PFSK-1 (cell line): Measurements from ENCODE around the gene CARMIL1.

Experiments used
- FOXP2 ChIP-seq: optimal IDR thresholded peaks from 2 replicates; pipeline ENCODE3; 2011; ENCODE audit warnings: borderline replicate concordance, control low read depth, inconsistent platforms; ENCODE audit not compliant: insufficient read depth; ENCODE audit errors: extremely low read length, extremely low read depth
- POLR2AphosphoS5 ChIP-seq: IDR thresholded peaks from 2 replicates; pipeline ENCODE4 v1.6.1; 2012; ENCODE audit warnings: low read depth, mild to moderate bottlenecking, control low read depth, low read length, moderate library complexity
- SIN3A ChIP-seq: IDR thresholded peaks from 2 replicates; pipeline ENCODE4 v1.6.1; 2012; ENCODE audit warnings: mild to moderate bottlenecking, low read length, moderate library complexity, borderline replicate concordance; ENCODE audit not compliant: insufficient read depth
- TAF1 ChIP-seq: IDR thresholded peaks from 2 replicates; pipeline ENCODE4 v1.6.1; 2012; ENCODE audit warnings: low read length, control low read depth, borderline replicate concordance; ENCODE audit not compliant: insufficient read depth
- TF ChIP-seq, protein P1 (sequence below), 2 experiments: IDR thresholded peaks; 2 replicates each; pipeline versions ENCODE4 v1.6.1 to v1.8.0; 2011 to 2012; ENCODE audit warnings: low read depth in 2 of 2, low read length in 2 of 2, control low read depth in 1 of 2, inconsistent platforms in 1 of 2, mild to moderate bottlenecking in 1 of 2, moderate library complexity in 1 of 2; ENCODE audit not compliant: insufficient read depth in 1 of 2

Gene CARMIL1

GRCh38 chr6:25508051-25508450, 228.9 kb downstream of the CARMIL1 start:
- no peak for TF ChIP-seq TAF1
- TF ChIP-seq POLR2AphosphoS5 = no peak
- no peak for TF ChIP-seq SIN3A
- TF ChIP-seq, protein P1, sequence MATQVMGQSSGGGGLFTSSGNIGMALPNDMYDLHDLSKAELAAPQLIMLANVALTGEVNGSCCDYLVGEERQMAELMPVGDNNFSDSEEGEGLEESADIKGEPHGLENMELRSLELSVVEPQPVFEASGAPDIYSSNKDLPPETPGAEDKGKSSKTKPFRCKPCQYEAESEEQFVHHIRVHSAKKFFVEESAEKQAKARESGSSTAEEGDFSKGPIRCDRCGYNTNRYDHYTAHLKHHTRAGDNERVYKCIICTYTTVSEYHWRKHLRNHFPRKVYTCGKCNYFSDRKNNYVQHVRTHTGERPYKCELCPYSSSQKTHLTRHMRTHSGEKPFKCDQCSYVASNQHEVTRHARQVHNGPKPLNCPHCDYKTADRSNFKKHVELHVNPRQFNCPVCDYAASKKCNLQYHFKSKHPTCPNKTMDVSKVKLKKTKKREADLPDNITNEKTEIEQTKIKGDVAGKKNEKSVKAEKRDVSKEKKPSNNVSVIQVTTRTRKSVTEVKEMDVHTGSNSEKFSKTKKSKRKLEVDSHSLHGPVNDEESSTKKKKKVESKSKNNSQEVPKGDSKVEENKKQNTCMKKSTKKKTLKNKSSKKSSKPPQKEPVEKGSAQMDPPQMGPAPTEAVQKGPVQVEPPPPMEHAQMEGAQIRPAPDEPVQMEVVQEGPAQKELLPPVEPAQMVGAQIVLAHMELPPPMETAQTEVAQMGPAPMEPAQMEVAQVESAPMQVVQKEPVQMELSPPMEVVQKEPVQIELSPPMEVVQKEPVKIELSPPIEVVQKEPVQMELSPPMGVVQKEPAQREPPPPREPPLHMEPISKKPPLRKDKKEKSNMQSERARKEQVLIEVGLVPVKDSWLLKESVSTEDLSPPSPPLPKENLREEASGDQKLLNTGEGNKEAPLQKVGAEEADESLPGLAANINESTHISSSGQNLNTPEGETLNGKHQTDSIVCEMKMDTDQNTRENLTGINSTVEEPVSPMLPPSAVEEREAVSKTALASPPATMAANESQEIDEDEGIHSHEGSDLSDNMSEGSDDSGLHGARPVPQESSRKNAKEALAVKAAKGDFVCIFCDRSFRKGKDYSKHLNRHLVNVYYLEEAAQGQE (IDR thresholded peaks at IDR 0.05; ENCODE audit: insufficient read depth in 1 of 2, low read depth in 2 of 2, low read length in 2 of 2) = no peak
- TF ChIP-seq FOXP2 = no peak

- TF ChIP-seq TAF1 (no peak), SIN3A (no peak), FOXP2 (no peak), POLR2AphosphoS5 (no peak)
- TF ChIP-seq, protein P1 (IDR thresholded peaks at IDR 0.05; ENCODE audit: insufficient read depth in 1 of 2, low read depth in 2 of 2, low read length in 2 of 2) = no peak
Measured at GRCh38 chr6:25511376-25511775, 232.2 kb downstream of the CARMIL1 start.

GRCh38 chr6:25512560-25512959, 233.4 kb downstream of the CARMIL1 start:
- TF ChIP-seq POLR2AphosphoS5 (no peak), SIN3A (no peak), TAF1 (no peak), FOXP2 (no peak)
- TF ChIP-seq, protein P1 (IDR thresholded peaks at IDR 0.05; ENCODE audit: insufficient read depth in 1 of 2, low read depth in 2 of 2, low read length in 2 of 2) = no peak

GRCh38 chr6:25519856-25520255, 240.7 kb downstream of the CARMIL1 start:
- TF ChIP-seq SIN3A (no peak), FOXP2 (no peak), TAF1 (no peak), POLR2AphosphoS5 (no peak)
- TF ChIP-seq, protein P1 (IDR thresholded peaks at IDR 0.05; ENCODE audit: insufficient read depth in 1 of 2, low read depth in 2 of 2, low read length in 2 of 2) = no peak

DNA sequence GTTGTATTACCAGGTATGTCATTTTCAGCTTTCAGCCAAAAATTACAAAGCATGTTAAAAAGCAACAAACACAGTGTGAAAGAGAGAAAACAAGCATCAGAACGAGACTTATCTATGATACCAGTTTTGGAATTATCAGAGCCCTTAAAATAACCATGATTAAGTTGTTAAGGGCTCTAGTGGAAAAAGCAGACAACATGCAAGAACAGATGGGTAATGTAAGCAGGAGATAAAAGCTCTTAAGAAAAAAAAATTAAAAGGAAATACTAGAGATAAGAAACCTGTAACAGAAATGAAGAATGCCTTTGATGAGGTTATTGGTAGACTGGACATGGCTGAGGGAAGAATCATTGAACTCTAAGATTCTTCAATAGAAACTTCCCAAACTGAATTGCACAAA, 245.4 kb downstream of the CARMIL1 start:
- TF ChIP-seq FOXP2 (no peak), SIN3A (no peak), TAF1 (no peak), POLR2AphosphoS5 (no peak)
- TF ChIP-seq, protein P1 (IDR thresholded peaks at IDR 0.05; ENCODE audit: insufficient read depth in 1 of 2, low read depth in 2 of 2, low read length in 2 of 2) = no peak
